GM12891 (cell line): Measurements from ENCODE around the gene SMS.

Experiments
- DNase-seq: peaks from one replicate; pipeline ENCODE4 v3.0.0; 2011; ENCODE audit warnings: low spot score; ENCODE audit not compliant: insufficient read length
- FAIRE-seq: peaks from 2 replicates; lab custom pipeline; 2011; peaks lifted over from hg19 to GRCh38; lab: Jason Lieb, UNC
- PAX5 ChIP-seq: IDR thresholded peaks from 2 replicates; pipeline ENCODE4 v1.6.1; 2011; ENCODE audit warnings: low read length, moderate library complexity, mild to moderate bottlenecking; ENCODE audit not compliant: insufficient read depth, severe bottlenecking
- POLR2A ChIP-seq: IDR thresholded peaks from 2 replicates; pipeline ENCODE4 v1.6.1; 2011; ENCODE audit warnings: low read depth, low read length, control low read depth
- POLR2AphosphoS5 ChIP-seq: IDR thresholded peaks from 2 replicates; pipeline ENCODE4 v1.6.1; 2011; ENCODE audit warnings: low read depth, low read length, control low read depth
- POU2F2 ChIP-seq: IDR thresholded peaks from 2 replicates; pipeline ENCODE4 v1.6.1; 2011; ENCODE audit warnings: low read depth, mild to moderate bottlenecking, control low read depth, low read length, moderate library complexity
- SPI1 ChIP-seq: IDR thresholded peaks from 2 replicates; pipeline ENCODE4 v1.6.1; 2011; ENCODE audit warnings: low read depth, low read length, control low read depth
- TAF1 ChIP-seq: IDR thresholded peaks from 2 replicates; pipeline ENCODE4 v1.6.1; 2011; ENCODE audit warnings: low read depth, low read length, control low read depth

SMS gene

GRCh38 chrX:21930986-21931385 lies 9.5 kb upstream of the SMS start:
- FAIRE-seq (no peak), DNase-seq (no peak)
- TF ChIP-seq PAX5 (no peak), POLR2AphosphoS5 (no peak), SPI1 (no peak), POLR2A (no peak), TAF1 (no peak), POU2F2 (no peak)

DNA sequence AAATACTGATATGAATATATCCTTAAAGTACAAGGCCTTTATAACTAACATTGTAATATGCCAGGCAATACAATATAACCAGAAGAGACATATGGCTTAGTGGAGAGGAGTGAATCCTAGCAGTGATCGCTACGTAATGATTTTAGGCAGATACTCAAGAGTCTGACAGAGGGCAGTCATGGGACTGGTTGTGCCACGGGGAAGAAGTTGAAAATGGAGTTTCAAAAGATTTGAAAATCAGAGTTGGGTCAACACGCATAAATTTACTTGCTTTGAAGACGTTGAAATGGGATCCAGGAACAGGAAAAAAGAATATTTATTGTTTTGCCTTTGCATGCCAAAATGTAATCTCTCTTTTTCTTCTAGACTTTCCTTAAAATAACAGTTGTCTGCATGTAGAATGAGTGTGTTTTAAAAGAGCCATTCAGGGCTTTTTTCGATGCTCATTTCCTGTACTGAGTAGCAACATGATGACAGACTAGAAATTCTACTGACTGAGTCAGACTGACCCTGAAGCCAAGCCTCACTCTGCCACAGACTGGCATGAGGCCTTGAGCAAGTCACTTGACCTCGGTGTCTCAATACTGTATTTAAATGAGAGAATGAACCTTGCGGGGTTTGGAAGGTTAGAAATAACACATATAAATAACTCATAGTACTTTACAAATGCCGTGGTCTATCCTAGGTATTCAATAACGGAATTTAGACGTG lies 8.1 kb upstream of the SMS start:
- no peak for DNase-seq
- TF ChIP-seq SPI1 (no peak), POLR2AphosphoS5 (no peak), POU2F2 (no peak), PAX5 (no peak), POLR2A (no peak), TAF1 (no peak)
- no peak for FAIRE-seq

GRCh38 chrX:21933077-21933476 lies 7.4 kb upstream of the SMS start:
- TF ChIP-seq TAF1, result no peak
- FAIRE-seq (no peak), DNase-seq (no peak)

DNA sequence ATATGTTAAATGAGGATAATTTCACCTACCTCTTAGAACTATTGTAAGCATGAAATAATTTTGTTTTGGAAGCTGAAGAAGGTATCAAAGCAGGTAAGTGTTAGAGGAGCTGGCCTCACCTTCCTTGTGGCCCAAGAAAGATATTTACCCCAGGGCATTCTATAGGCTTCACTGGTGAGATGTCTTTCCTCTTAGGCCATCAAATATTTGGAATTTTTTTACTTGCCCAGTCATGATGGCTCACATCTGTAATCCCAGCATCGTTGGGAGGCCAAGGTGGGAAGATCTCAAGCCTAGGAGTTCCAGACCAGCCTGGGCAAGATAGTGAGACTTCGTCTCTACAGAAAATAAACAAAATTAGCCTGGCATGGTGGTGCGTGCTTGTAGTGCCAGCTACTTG lies 6.1 kb upstream of the SMS start:
- DNase-seq (no peak), FAIRE-seq (peak; percentile 82)
- no peak for TF ChIP-seq PAX5
- TF ChIP-seq POLR2AphosphoS5, result no peak
- no peak for TF ChIP-seq TAF1
- no peak for TF ChIP-seq SPI1
- no peak for TF ChIP-seq POLR2A
- no peak for TF ChIP-seq POU2F2

GRCh38 chrX:21939906-21940305 lies 603 bp upstream of the SMS start:
- TF ChIP-seq SPI1 (no peak), TAF1 (no peak), POLR2A (no peak)
- no peak for DNase-seq
- no peak for FAIRE-seq

DNA sequence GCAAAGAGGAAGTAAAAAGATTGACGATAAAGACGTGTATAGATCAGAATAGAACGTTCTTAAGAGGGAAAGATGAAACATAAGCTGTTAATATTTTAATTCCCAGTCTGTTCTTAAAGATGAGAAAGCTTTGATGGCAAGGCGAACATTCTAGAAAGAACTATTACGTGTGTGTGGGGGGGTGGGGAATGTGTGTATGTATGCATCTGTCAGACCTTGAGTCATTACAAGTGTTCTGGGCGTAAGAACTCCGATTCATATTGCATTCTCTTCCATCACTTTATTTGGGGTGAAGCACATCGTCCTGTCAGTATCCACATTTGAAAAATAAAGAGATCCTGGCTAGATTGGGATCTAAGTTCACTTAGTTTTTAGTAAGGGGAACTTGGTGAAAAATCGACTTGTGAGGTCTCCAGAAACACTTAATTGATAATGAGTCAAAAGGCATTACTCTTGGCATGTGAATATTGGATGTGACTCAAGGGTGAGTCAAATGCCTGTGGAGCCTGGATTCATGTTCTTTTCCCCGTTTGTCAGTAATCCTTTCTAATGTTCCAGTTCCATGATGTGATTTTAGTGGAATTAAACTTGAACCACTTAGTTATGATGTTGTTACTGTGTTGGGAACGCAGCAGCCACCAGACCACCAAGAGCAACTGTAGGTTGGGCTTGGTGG lies 3.1 kb downstream of the SMS start:
- no peak for FAIRE-seq
- no peak for DNase-seq
- no peak for TF ChIP-seq POLR2AphosphoS5
- TF ChIP-seq POLR2A, result no peak
- TF ChIP-seq TAF1, result no peak
- TF ChIP-seq SPI1, result no peak
- no peak for TF ChIP-seq PAX5
- no peak for TF ChIP-seq POU2F2

DNA sequence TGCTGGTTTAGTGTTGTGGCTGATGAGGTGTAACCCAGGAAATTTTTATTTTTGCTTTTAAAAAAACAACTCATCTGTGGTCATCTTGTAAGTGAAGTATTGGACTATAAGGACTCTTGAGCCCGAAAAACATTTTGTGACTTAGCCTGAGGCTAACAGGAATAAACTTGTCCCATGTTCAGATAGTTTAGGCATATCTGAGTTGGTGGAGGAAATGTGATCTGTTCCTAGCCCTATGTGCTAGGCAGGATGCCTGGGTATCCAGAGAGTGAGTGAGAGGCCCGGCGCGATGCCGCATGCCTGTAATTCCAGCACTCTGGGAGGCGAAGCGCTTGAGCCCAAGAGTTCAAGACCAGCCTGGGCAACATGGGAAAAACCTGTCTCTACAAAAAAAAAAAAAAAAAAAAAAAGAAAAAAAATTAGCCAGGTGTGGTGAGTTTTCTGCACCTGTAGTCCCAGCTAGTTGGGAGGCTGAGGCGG lies 3.7 kb downstream of the SMS start:
- TF ChIP-seq SPI1 (no peak), TAF1 (no peak), POU2F2 (no peak), PAX5 (no peak), POLR2AphosphoS5 (no peak), POLR2A (no peak)
- FAIRE-seq, result peak; percentile 9
- DNase-seq, result no peak

- FAIRE-seq (no peak), DNase-seq (no peak)
- TF ChIP-seq POU2F2 (no peak), TAF1 (no peak), PAX5 (no peak), POLR2A (no peak), SPI1 (no peak), POLR2AphosphoS5 (no peak)
Measured at GRCh38 chrX:21946925-21947641, 6.6 kb downstream of the SMS start.

GRCh38 chrX:21947671-21948070 lies 7.2 kb downstream of the SMS start:
- FAIRE-seq, result no peak
- no peak for DNase-seq

GRCh38 chrX:21948897-21949578 lies 8.5 kb downstream of the SMS start:
- no peak for DNase-seq
- no peak for FAIRE-seq
- TF ChIP-seq PAX5 (no peak), POLR2AphosphoS5 (no peak), POLR2A (no peak), SPI1 (no peak), POU2F2 (no peak), TAF1 (no peak)

More at GRCh38 chrX:21947671-21948070, 7.2 kb downstream of the SMS start:
- TF ChIP-seq SPI1 (no peak), POLR2A (no peak), TAF1 (no peak), POU2F2 (no peak), PAX5 (no peak)
